Breast epithelium (tissue), 3 donors: Measurements from ENCODE around the gene ZC3H12D.

Experiments used
- CTCF ChIP-seq, 3 donors: fragments of 450-650 bp; IDR thresholded peaks; one replicate each; pipeline ENCODE4 v1.5.1; 2016 to 2017; ENCODE audit warnings: antibody characterized with exemption in 3 of 3, mild to moderate bottlenecking in 3 of 3, moderate library complexity in 3 of 3
- POLR2AphosphoS5 ChIP-seq, 3 donors: sonication (generic); formaldehyde crosslinking; IDR thresholded peaks; one replicate each; pipeline ENCODE4 v1.6.1; 2017; ENCODE audit warnings: antibody characterized with exemption in 3 of 3

- TF ChIP-seq CTCF (IDR thresholded peaks at IDR 0.05) (no peak), POLR2AphosphoS5 (IDR thresholded peaks at IDR 0.05) (no peak)
Measured at GRCh38 chr6:149463781-149464180, 21.0 kb downstream of the ZC3H12D start.
